Amygdala (tissue), 56 donors: ENCODE measurements around the gene MAST2.

Experiments used
- DNase-seq, 56 donors: peaks; one replicate each; lab custom pipeline; 2025; lab: John Stamatoyannopoulos, UW

Gene MAST2

DNA sequence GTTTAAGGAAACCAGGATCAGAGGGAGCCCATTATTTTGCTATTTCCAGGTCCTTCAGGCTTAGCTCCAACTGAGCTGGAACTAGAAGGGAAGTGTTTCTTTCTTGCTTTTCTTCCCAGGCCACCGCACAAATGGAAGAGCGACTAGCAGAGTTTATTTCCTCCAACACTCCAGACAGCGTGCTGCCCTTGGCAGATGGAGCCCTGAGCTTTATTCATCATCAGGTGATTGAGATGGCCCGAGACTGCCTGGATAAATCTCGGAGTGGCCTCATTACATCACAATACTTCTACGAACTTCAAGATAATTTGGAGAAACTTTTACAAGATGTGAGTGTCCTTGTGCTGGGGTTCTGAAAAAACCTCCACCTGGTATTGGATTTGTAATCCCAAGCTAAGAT, 207.2 kb downstream of the MAST2 start:
- DNase-seq: no peak

DNA sequence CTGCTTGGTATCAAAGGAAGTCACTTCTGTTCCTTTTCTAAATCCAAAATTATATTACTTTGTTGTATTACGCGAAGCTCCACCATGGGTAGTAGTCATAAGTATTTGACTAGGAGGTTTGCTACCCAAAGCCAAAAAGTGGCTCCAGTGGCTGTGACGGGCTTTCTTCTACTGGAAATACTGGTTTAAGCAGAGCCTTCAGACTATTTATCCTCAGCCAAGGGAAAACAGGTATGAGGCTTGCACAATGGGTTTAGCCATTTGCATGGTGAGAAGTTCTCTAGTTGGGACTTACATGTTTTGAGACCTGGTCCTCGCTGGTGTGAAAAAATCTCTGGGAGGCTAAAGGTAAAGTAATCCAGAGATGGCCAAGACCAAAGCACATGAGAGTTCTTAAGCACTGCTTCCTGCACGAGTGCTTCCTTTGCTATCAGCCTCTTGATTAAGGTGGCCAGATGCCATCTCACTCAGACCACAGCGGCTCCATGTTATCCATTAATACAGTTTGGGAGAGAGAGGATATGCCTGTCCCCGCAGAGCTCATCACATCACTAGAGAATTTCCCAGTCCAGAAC, 207.8 kb downstream of the MAST2 start:
- DNase-seq: no peak

DNA sequence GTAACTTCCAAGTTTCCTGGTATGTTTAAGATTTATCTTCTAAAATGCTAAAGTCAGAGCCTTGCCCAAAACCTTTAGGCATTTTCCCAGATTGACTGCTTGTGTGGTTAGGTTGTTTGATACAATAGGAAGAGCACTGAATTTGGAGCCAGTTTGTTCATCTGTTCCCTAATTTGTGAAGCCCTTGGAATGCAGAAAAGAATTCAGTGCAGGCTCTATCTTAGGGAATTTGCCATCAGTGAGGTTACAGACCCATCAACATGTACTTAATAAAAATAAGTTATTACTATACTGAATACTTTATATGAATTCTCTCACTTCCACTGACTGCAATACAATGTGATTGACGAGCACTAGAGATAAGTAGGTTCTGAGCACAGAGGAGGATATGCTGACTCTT, 208.8 kb downstream of the MAST2 start:
- no peak for DNase-seq

DNA sequence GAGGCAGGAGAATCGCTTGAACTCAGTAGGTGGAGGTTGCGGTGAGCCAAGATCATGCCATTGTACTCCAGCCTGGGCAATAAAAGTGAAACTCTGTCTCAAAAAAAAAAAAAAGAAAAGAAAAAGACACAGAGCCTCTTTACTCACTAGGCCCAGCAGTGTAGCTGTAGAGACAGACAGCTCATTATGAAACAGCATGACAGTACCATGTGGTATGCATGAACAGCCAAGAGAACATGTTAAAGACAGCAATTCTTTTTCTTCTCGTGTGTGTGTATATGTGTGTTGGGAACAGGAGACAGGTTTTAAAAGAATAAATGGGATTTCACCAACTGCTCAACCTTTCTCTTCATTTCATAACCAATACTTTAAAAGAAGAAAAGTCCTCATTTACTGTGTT, 210.2 kb downstream of the MAST2 start:
- DNase-seq: no peak

DNA sequence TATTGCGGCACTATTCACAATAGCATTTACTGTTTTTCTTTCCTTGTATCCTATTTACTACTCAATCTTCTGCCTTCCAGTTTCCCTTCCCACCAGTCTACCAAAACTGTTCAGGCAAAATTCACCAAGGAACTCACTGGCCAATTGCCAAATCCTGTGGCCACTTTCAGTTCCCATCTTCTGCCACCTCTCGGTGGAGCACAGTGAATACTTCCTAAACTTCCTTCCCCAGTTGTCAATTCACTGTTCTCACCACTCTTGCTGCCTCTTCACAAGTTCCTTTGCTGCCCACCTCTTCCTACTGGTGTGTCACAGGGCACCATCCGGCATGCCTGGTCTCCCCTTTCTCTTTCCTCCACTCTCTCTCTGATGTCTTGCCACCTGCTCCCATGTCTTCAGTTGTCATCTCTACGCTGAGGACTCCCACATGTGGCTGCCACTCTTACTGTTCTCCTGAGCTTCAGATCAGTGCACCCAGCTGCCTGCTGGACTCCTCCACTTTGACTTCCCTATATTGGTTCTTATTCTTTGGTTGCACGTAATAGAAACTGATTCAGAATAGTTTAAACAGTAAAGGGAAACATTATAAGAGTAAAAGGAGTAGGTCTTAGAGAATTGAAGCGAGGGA, 214.6 kb downstream of the MAST2 start:
- peak in 2 of 56 donors; percentile 6 to 34 for DNase-seq

DNA sequence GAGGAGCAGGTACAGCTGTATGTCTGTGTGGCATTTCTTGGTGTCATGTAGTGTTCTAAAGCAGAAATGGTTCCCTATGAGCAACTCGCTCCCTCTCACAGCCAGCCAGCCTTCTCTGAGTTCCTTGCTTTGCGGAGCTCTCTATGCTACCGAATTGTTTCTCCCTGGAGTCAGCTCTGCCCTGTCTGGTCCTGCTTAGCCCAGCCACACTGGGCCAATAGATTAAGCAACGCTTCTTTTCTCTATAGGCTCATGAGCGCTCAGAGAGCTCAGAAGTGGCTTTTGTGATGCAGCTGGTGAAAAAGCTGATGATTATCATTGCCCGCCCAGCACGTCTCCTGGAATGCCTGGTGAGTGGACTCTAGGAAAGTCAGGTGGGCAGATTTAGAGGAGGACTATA, 215.9 kb downstream of the MAST2 start:
- no peak for DNase-seq

DNA sequence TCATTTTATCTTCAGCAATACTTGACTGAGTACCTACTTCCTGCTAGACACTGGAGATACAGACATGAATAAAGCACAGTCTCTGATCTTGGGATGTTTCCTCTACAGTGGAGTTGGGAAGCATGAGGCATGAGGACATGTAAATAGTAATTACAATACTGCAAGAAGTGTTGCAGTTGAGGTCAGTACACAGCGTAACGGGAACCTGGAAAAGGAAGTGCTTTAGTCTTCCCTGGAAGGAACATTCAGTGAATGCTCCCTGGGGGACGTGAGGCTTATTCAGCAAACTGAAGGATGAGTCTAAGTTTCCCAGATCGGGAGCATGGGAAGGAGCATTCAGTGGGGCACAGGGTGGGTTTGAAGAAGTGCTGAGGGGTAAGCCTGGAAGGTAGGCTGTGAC, 216.6 kb downstream of the MAST2 start:
- no peak for DNase-seq

DNA sequence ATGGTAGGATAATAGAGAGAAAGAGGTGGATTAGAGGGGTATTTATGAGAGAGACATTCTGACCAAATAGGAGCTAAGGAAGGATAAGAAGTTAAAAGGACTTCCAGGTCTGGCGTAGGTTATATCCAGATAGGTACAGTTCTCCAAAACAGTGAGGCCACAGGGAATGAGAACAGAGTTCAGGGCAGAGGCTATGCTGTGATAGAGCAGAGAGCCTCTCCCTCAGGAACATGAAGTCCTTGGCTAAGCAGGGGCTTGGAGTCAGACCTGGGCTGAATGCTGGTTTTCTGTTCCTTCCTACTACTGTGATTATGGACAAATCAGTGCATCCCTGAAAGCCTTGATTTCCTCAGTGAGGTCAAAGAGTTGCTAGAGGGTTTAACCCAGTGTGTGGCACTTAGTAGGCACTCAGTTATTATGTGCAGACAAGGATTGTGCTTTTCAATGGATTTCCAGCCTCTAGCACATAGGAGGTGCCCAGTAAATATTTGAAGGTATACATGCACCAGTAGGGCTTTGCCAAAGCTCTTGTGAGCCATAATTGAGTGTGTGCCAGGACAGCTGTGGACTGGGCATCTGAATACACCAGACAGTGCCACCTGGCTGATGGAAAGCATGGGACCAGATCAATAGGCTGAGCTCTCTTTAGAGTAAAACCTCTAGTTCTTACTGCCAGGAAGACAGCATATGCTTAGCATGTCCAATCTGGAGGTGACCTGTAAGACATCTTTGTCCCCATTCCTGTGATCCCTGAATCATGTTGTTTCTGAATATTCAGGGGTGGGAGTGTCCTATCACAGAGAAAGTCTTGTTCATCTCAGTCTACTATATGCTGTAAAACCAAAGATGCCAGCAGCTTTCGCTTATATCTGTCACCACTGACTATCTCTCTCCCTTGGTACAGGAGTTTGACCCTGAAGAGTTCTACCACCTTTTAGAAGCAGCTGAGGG, 217.9 kb downstream of the MAST2 start:
- no peak for DNase-seq

DNA sequence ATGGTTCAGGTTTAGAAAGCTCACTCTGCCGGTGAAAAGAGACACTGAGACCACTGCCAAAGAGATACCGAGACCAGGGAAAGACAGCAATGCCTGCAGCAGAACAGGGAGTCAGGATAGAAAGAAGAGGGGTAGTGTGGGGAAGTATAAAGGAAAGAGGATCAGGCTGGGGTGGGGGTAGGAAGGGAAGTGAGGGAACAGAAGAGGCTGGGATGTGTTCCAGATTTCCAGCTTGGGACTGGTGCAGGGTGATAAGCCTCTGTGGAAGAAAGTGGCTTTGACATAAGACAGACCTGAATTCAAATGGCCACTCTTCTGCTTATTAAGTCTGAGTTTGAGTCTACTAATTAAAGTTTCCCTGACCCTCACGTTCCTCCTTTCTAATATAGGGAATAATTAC, 223.1 kb downstream of the MAST2 start:
- DNase-seq: no peak

DNA sequence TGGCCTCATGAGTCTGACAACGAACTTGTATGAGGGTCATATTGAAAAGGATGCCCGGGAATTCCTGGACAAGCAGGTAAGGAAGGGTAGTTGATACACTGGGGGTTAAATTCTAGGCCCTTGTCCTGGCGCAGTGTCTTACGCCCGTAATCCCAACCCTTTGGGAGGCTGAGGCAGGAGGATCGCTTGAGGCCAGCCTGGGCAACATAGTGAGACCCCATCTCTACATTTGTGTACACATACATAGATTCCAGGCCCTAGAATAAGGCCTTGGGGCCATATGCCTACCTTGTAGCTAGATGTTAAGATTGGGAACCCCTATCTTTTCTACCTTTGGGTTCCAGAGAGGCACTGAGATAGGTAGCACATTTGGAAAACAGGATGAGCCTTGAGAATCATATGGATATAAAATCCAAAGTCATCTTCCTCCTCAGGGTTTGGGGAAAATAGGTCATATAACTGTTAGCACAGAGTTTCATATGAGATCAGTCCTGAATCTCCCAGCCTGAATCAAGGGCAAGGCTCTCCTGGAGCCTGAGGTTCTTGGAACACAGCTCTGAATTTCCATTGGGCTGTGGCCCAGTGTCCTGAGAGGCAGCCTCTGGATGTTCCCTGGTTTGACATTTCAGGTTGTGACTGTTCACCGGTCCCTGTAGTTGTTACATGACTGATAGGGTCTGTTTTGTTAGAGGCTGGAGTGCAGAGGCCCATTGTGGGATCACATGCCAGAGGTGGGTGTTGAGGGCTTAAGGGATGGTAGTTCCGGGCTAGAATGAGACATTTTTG, 224.6 kb downstream of the MAST2 start:
- no peak for DNase-seq

DNA sequence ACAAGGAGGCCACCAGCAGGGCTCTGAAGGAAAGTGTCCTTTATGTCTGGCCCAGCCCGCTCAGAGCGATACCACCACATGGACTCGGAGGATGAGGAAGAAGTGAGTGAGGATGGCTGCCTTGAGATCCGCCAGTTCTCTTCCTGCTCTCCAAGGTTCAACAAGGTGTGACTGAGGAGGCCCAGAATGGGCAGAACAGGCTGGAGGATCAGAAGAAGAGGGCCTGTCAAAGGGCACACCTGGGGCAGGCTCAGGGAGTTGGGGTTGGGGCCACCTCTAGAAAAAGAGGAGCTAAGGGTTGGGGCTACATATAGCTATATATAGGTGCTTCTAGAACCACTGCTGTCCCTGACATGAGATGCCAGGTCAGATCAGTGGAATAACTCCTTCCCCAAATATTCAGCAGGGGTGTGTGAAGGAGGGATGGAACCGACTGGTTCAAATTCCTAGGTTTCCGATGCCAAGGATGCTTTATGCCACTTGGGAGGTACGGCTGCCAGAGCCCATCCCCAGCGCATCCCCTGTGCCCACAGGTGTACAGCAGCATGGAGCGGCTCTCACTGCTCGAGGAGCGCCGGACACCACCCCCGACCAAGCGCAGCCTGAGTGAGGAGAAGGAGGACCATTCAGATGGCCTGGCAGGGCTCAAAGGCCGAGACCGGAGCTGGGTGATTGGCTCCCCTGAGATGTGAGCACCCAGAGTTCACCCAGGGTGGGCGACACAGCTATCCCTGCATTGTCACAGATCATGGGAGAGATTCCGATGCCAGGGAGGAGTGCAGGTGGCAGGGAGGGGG, 226.9 kb downstream of the MAST2 start:
- no peak for DNase-seq

DNA sequence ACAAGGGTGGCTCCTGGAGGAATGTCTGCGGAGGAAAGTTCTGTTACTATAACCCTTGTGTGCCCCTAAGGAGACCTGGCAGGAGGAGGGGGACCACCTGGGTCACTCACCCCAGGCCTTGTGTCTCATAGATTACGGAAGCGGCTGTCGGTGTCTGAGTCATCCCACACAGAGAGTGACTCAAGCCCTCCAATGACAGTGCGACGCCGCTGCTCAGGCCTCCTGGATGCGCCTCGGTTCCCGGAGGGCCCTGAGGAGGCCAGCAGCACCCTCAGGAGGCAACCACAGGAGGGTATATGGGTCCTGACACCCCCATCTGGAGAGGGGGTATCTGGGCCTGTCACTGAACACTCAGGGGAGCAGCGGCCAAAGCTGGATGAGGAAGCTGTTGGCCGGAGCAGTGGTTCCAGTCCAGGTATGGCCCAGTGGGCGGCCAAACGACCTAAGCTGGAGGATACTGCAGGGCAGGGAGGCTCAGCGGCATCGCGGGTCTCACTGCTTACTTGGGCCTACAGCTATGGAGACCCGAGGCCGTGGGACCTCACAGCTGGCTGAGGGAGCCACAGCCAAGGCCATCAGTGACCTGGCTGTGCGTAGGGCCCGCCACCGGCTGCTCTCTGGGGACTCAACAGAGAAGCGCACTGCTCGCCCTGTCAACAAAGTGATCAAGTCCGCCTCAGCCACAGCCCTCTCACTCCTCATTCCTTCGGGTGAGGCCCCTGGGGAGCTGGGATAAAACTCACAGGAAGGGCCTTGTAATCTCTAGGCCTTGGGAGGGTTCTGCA, 227.7 kb downstream of the MAST2 start:
- DNase-seq: no peak

DNA sequence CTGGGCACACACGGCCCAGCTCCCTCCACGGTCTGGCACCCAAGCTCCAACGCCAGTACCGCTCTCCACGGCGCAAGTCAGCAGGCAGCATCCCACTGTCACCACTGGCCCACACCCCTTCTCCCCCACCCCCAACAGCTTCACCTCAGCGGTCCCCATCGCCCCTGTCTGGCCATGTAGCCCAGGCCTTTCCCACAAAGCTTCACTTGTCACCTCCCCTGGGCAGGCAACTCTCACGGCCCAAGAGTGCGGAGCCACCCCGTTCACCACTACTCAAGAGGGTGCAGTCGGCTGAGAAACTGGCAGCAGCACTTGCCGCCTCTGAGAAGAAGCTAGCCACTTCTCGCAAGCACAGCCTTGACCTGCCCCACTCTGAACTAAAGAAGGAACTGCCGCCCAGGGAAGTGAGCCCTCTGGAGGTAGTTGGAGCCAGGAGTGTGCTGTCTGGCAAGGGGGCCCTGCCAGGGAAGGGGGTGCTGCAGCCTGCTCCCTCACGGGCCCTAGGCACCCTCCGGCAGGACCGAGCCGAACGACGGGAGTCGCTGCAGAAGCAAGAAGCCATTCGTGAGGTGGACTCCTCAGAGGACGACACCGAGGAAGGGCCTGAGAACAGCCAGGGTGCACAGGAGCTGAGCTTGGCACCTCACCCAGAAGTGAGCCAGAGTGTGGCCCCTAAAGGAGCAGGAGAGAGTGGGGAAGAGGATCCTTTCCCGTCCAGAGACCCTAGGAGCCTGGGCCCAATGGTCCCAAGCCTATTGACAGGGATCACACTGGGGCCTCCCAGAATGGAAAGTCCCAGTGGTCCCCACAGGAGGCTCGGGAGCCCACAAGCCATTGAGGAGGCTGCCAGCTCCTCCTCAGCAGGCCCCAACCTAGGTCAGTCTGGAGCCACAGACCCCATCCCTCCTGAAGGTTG, 231.4 kb downstream of the MAST2 start:
- no peak for DNase-seq

DNA sequence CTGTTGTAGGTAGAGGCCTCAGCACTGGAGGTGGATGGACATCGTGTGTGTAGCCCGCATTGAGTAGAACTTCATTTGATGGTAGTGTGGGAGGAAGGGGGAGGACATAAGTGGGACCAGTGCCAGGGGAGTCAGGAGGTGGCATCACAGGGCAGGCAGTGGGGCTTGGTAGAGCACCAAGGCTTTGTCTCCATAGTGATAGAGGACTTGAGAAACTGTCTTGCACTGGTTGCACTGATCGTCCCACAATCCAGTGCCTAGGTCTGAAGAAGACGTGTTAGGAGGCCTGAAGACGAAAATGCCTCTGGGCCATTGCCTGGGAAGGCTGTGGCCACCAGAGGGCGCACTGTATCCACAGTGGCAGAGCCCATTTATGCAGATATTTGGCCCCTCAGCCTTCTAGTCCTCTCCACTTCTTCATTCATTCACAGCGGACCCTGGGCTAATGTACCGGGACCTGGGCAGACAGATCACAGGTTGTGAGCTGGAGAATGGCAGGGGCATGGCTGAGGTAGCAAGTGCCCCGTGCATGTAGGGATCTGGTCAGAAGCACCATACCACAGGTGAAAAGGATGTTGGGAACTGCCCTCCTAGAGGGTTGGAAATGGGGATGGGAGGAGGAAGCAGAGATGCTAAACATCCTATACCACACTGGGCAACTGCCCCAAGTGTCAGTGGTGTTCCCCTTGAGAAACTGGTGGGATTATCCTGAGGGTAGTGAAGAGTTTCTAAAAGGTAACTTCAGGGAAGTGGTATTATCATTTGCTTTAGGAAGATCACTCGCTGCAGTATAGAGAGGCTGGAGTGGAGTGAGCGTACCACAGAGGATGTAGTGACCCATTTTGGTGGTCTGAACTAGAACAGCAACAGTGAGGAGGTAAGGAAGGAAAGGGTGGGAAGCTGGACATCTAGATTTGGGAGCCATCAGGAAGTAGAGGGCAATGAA, 233.8 kb downstream of the MAST2 start:
- DNase-seq: peak in 55 of 56 donors; percentile 15 to 93 (median 65)

DNA sequence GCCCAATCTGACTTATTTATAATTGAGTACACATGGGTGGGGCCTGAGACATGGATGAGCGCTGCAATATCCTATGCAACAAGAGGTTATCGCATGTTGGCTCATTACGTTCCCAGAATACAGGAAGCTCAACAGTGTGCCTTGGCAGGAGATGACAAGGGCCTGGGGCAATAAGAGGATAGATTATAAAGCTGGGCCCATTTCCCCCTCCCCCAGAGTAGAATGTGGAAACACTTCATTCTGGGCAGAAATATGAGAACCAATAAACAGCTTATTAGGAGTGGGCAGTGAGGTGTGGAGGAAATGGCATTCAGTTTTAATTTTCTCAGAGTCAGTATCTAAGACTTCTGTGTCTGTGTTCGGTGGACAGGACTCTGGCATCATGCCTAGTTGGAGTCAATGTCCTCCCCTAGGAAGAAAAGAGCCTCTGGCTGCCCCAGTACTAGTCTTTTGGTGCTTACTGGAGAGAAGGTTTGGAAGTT, 236.2 kb downstream of the MAST2 start:
- no peak for DNase-seq

DNA sequence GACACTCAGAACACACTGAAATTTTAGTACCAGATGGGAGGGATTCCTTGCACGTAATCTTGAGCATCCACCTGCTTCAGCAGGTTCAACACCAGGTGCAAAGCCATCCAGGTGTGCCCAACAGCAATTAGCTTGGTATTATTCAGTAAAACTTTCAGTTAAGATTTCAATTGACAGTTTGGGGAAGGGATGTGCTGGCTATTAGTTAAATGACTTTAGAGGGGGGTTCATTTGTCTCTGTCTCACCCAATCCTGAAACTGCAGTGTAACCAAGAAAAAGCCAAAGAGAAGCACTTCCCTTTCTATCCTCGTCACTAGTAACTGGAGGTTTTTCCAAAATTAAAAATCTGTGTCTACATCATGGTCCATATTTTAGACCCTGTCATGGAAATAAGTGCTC, 238.1 kb downstream of the MAST2 start:
- no peak for DNase-seq

DNA sequence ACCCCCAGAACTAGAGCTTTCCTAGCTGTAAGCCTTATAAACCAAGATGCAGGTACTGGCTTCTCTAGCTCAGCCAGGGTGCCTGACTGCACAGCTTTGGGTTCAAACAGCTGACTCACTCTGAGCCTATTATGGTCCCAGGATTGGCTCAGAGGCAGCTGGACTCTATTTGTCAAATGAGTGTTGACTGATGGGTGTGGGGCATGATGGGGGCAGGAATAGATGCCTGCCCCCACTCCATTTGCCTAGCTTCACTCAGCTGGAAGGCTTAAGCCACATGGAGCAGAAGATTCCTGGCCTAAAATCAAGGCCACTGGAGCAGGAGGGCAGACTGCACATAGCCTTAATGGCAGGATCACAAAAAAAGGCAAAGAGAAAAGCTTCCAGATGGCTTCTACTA, 238.6 kb downstream of the MAST2 start:
- peak in 3 of 56 donors; percentile 9 to 30 (median 29) for DNase-seq
